Measurements from ENCODE around the gene PDE2A.

- TF ChIP-seq CTCF (IDR thresholded peaks at IDR 0.05; ENCODE audit: low read depth, low read length), result no peak
- TF ChIP-seq EZH2phosphoT487 (IDR thresholded peaks at IDR 0.05; ENCODE audit: low read depth), result no peak
Measured at GRCh38 chr11:72655896-72656464, 18.2 kb downstream of the PDE2A start.
